GM21529 (cell line): Measurements from ENCODE around the gene ERMARD.

Experiments
- ATAC-seq: cut with Tn5 transposase; IDR thresholded peaks from one replicate; pipeline ENCODE4 v1.9.1; 2021; ENCODE audit not compliant: unreplicated experiment

ERMARD gene

DNA sequence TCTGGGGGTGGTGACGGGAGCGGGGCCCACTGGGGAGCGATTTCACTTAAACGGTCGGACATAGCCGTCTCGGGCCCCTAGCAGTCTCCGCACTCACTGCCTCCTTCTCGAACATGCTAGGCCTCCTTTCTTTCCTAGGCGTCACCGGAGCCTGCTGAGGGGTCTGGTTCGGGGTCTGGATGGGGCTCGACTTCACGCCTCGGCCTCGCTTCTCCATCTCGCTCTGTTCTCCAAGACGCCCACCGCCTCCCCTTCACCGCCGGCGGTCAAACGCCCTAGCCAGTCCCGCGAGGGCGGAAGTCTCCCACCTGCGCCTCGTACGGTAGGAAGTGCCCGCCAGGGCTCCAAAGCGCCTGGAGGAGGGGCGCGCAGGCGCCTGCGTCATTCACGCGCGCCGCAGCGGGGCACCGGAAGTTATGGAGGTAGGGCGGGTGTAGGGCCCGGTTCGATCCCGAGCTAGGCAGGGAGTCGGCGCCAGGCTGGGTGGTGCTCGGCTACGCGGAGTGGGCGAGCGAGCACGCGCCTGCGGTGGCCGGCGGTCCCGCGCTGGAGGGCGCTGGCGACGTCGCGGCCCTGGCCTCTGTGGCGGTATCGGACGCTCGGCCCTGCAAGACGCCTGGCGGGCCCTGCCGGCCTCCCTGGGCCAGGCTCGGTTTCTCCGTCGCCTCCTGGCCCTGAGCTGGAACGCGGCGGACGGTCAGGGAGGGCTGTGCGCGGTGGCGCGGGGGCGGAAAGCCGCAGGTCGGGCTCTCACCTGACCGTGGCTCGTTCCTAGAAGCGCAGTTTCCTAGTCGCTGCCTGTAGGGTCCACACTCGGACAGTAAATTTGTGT is at the start of gene ERMARD, which contains the start of gene DYNLT2:
Gene ERMARD, plus strand, starts transcription at position 381 of the 832 bp plus-strand sequence. Its CDS starts 36 bp downstream, at position 417.
Gene DYNLT2, minus strand, starts transcription at position 331 of the 832 bp plus-strand sequence. Its CDS starts 114 bp downstream, at position 217.
- peak; percentile 94 for ATAC-seq

DNA sequence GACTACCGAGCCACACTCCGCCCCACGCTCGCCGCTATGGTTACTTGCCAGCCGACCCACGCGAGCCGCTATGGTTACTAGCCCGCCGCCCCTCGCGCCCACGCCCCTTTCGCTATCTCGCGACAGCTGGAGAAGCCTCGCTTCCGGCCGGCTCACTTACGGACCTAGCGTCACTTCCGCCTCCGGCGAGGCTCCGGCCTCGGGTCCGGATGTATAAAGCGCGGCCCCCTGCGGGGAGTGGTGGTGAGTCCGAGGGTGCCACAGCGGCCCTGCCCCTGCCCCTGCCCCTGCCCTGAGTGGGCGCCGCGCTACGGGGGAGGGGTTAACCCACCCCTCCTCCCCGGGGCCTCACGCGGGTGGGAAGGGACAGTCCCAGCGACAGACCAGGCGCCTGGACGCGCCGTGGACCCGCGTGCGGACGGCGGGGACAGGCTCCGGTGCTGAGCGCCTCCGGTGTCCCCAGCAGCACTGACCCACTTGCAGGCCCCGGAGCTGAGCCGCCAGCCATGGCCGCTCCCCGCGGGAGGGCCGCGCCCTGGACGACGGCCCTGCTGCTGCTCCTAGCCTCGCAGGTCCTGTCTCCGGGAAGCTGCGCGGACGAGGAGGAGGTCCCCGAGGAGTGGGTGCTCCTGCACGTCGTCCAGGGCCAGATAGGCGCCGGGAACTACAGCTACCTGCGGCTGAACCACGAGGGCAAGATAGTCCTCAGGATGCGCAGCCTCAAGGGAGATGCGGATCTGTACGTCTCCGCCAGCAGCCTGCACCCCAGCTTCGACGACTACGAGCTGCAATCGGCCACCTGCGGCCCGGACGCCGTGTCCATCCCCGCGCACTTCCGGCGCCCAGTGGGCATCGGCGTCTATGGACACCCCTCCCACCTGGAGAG is 49.2 kb upstream of the ERMARD start, which contains the start of the genes C6orf120 and WDR27:
Gene C6orf120, plus strand, starts transcription at position 173 of the 886 bp plus-strand sequence. Its CDS starts 334 bp downstream, at position 507.
Gene WDR27, minus strand, starts transcription at position 76 of the 886 bp plus-strand sequence. CDS start 13,024 bp downstream, outside the sequence.
- ATAC-seq, result peak; percentile 92

DNA sequence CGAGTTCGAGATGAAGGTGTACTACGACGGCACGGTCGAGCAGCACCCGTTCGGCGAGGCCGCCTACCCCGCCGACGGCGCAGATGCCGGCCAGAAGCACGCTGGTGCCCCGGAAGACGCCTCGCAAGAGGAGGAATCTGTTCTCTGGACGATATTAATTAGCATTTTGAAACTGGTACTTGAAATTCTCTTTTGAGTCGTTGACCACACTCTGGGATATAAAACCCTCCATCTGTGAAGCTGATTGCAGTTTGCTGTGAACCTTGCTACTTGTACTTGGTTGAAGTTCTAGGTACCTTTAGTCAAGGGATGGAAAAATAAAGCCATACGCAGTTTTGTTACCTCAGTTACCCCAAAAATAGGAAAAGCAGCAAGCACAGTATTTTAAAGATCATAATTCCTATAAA is 48.6 kb upstream of the ERMARD start:
- ATAC-seq, result peak; percentile 18

DNA sequence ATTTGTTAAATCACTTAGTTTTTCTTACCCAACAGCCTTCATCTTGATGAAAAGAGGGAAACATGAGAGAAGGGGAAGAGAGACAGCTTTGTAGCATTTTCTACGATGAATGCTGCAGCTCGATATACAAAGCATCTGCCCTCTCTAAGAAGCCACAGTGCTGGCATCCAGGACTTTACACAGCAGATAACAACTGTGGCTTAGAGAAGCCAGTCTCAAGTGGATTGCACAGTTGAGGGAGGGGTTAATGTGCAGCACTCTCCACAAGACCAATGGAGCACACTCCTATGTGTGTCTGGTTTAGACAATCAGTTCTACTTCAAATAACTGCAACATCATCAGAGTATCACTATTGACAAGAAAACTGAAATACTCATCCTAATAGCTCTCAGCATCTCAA is 43.6 kb upstream of the ERMARD start:
- no peak for ATAC-seq

DNA sequence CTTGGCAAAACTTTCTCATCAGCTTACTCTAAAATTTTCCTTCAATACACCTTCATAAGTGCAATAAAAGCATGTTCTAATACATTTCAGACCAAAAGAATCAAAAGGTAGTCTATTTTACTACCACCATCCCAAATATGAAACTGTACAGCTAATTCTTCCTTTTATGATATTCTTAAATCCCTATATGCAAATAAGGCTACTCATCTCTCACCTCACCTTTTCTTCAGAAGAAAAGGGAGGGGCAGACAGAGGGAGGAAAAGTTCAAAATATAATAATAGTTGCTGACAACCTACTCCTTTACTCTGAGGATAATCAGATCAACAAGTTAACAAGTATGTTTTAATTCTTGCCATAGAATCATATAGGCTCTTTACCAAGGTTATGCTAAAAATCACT is 42.1 kb upstream of the ERMARD start:
- no peak for ATAC-seq

DNA sequence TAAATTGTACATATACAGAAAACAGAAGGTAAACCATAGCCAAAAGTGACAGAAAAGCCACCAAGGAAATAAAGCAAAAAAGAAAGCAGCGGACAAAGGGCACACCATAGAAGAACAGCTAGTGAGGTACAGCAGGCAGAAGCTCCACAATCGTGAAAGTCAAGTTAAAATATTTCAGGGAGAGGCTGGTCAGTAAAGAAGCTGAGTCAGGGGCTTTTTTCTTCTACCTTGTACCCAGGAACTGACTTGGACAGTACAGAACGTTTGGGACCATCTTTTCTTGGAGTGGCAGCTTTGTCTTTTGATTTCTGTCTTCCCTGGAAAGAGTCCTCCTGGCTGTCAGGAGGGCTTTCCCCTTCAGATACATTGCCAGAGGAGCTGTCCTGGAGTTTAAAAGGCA is 41.4 kb upstream of the ERMARD start:
- ATAC-seq, result no peak

DNA sequence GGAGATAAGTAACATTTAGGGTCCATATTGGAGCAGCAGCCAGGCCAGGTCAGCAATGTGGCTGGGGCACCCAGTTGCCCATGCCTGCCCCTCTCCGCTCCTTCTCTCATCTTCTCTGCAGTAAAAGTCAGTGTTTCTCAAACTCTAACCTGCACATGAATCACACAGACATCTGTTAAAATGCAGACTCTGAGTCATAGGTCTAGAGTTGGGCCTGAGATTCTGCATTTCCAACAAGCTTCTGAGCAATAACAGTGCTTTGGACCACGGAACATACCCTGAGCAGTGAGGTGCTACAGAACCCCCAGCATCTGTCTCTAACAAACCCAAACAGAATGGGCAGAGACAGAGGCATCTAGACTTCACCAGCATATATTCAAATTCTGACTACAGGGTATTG is 37.2 kb upstream of the ERMARD start:
- ATAC-seq, result no peak

DNA sequence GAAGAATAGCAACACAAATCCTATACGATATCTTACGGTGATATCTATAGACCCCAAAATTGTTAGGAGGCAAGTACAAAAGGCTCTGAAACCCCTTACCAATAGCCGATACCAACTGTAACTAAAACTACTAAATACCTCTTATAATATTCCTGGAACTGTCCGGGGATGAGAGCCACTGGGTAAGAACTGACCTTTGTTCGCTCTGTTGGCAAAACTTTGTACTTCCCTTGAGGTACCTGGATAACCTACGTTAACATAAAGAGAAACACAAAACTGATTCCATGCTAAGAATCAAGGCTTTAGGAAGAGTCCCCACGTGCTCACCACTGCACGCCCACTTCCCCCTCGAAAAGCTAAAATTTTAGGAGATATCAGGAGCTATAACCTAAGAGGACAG is 36.8 kb upstream of the ERMARD start:
- no peak for ATAC-seq

DNA sequence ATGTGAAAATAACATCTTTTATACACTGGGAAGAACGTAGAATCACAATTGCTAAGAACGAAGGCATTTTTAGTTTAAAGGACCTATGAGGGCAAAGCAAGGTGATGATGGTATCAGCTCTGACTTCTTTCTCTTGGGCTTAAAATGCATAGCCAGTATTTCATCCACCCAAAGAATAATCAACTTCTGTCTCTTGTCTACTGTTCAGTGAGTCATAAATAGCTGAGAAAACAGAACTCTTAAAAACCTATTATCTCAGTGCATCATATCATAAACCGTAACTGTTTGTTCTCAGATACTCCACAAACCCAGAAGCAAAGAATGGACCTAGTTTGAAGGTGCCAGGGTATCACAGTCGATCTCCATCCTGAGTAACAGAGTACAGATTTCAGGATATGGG is 32.3 kb upstream of the ERMARD start:
- no peak for ATAC-seq

DNA sequence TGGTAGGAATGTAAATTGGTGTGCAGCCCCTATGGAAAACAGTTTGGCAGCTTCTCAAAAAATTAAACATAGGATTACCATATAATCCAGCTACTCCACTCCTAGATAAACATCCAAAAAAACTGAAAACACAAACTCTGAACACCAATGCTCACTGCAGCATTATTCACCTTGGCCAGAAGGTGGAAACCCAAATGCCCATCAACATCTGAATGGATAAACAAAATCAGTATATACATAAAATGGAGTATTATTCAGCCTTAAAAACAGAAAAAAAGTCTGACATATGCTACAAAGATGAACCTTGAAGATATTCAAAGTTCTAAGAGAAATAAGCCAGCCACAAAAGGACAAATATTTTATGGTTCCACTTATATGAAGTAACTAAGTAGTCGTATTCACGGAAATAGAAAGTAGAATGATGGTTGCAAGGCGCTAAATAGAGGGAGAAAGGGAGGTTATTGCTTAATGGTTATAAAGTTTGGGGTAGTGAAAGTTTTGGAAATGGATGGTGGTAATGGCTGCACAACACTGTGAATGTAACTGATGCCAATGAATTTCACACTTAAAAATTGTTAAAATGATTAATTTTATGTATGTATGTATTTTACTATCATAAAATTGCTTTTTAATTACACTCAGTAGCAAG is 31.1 kb upstream of the ERMARD start:
- no peak for ATAC-seq

DNA sequence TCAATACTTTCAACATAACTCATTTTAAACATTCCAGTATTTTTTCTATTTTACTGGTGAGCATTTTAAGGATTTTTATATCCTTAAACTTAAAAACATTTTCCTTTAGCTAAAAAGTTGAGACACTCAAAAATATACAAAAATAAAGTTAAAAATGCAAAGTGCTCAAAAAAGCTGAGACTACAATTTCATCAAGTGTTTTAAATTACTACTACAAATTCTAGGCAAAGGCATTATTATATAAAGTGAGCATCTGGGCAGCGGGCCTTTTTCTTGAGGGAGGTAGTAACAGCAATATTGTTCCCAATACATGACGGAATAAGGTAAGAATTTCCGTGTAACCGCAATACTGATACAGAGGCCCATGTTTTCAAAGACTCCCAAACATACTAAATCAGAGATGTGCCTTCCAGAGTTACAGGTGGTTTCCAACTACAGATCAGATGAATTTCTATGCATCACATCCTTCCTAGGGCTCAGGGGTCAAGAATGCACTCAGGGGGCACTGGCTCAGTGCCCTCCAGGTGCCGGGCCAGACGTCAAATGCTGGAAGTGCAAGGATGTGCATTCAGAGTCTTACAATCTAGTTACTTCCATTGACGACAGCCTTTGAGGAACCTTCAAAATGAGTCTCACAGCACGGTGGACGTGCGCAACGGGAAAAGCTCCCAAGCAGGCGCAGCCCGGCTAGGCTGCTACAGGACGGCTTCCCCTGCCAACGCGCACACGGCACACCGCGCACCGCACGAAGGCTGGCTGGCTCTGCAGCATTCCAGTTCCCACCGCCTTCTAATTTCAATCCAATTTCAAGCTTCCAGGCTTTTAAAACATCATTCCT is 28.8 kb upstream of the ERMARD start:
- peak; percentile 27 for ATAC-seq

DNA sequence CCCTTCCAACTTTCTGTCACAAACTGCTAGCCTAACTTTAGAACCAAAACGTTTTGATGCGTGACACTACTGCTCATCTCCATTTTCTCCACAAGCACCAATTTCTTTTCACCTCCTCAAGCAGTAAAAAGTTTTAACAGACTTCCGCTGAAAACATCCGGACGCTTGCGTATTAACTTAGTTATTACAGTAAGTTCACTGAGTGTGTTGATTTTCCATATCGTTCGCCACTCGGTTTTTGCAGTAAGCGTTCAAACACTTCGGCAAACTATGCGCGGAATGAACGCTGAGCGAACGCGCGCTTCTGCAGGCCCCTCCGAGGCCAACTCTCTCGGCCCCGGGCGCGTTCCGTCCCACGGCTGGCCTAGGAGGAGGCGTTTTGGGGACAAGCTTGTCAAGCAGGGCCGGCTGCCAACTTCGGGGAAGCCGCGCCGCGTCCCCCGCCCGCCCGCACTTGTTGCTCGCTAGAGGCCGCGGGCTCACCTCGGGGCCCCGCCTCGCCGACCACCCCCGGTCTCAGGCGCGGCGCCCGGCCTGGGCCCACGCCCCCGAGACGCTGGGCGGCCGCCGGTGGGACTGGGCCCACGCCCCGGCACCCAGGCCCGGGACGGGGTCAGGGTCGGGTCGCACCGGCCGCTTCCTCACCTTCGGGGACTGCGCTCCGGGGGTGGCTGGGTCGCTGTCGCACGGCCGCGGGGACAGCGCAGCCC is 28.1 kb upstream of the ERMARD start:
- ATAC-seq, result peak; percentile 27

DNA sequence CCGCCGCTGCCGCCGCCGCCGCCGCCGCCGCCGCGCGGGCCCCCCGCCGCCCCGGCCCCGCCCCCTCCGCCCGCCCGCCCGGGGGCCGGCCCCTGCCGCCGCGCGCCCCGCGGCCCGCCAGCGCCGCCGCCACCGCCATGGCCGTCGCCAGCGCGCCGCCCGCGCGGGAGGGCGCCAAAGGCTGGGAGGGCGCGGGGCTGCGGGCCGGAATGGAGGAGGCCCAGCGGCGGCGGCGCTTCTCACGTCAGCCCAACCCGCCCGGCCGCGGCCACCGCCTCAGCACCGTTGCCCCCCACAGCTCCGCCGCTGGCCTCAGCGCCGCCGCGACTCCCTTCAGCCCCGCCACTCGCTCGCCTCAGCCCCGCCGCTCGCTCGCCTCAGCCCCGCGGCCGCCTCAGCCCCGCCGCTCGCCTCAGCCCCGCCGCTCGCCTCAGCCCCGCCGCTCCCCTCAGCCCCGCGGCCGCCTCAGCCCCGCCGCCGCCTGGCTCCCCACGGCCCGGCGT is 27.4 kb upstream of the ERMARD start:
- ATAC-seq, result peak; percentile 42

DNA sequence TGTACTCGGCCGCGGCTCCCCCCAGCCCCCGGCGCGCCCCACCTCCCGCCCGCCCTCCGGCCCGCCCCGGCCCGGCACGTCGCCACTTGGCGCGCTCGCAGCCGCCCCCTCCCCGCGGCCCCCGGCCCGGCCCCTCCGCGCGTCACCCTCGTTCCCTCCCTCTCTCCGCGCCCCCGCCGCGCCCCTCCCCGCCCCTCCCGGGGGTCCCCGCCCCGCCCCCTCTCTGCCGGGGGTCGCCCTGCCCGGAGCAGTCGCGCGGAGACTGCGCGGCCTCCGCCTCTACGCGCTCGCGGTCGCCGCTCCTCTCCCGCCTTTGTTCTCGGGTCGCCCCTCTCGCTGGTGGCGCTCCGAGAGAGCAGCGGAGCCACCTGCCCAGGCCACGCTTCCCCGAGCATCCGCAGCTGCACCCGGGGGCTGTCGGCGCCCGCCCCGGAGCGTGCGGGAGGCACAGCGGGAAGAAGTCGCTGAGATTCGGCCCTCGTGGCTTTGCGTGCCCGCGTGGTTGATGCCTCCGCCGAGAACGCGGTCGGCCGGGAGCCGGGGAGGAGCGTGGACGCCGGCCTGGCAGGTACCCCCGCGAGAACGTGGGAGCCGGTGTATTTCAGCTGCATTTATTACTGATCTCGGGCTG is 26.8 kb upstream of the ERMARD start, which contains the start of gene PHF10:
Gene PHF10, minus strand, starts transcription at position 7 of the 631 bp plus-strand sequence. CDS start 569 bp downstream, outside the sequence.
- ATAC-seq, result peak; percentile 45

DNA sequence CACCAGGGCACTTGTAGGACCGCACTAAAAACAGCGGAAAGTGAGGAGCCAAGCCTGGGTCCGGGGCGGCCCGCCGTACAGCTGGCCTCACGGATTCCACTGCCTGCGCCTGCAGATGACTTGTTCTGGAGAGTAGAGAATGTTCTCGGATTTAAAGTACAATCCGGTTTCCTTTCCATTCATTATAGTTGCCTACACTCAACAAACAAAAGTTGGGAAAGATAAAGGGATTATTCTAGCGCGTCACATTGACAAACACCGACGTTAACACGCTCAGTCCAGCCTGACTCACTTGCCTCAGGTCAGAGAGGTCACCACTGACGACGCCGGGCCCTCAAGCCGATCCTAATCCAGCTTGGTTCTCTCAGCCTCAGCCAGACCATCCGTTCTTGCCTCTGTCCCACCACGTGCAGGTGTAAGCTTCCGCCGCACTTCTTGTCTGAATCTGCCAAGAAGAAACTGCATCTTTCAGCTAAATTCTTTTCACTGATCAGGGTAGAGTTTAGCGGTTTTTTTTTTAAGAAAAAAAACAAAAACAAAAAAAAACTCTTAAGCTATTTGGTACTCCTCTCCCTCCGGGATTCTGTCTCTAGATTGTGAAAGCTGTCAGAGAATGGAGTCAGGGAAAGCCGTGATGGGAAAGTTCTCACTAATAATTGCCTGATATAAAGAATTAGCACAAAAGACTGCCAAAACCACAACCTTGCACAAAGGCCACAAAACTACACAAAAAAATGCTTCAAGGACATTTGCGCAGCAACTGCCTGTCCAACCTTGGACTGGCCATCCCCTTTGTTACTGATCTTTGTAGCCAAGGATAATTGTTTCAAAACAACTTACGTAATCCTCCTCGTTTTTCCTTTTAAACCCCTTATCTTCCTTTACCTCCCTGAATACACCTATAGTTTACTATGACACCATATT is 26.0 kb upstream of the ERMARD start:
- peak; percentile 11 for ATAC-seq

DNA sequence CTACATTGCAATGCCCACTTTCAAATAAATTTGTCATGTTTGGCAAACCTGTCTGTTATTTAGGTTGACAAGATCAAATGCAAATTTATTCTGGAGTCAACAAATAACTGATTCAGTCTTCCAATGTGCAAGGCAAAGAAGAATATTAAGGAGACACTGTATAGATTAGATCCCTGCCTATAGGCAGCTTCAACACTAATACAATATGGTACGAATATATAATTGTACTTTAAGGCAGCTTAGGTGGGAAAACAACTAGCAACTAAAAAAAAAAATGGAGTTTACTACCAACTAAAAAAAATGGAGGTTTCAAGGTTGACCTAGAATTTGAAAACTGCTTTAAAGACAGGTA is 25.4 kb upstream of the ERMARD start:
- ATAC-seq, result no peak

DNA sequence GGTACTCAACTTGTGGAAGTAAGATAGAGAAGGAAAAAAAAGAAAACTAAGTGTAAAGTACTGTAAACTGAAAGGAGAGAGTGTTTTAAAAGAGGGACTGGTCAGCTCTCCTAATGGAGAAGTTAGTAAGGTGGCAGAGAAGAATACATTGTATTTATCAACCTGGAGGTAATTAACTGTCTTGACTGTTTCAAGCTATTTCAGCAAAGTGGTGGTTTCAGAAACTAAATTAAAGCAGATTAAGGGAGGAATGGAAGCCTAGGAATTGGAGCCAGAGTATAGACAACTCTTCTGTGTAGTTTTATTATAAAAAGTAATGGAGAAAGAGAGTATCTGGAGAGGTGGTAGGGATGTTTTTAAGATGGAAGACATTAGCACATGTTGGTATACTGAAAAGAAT is 24.5 kb upstream of the ERMARD start:
- no peak for ATAC-seq

DNA sequence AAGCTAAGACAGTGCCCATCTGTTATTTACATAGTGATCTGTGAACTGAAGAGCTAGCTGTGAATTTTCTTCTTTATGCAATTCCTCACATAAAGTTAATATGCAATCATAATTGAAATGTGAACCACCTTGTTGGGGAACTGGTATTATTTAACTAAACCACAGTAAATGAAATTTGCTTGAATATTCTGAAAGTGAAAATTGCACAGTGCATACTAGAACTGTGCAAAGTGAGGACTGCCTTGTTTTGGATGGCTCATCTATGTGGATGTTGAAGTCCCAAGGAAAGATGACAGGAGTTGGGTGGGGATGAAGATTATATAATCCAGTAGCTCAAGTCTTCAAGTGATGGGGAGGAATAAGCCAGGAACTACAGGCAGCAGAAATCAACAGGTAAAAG is 21.5 kb upstream of the ERMARD start:
- ATAC-seq, result no peak
